Measurements from ENCODE around the gene LOXL4.

The LOXL4 gene

DNA sequence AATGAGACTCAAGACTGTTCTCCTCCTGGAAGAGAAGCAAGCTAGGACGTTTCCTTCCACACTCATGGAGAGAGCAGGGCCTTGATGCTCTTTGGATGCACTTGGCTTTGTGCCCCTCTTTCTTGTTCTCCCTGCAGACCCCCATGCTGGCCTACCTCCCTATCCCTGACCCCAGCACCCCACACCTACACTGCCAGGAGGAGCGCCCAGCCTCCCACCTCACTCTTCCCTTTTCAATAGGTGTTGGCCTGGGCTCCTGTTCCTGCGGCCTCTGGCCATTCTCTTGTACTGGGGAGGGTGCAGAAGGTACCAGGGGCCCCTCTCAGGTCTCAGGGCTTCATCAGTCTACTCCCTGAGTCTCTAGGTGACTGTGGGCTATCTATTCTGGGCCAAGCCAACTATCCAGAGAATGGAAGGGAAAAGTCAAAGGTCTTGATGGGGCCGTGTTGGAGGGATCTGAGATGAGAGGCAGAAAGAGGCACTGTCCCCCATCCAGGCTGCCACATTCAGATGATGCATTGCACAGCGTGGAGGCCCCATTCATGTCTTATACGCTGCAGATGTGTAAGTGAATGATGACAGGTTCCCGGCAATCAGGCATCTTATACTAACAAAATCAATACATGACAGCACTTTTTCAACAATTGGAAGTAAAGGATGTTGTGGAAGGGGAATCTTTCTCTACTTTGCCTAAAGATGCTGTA is 32.7 kb upstream of the LOXL4 start:
- H3K36me3 ChIP-seq (ENCODE audit: insufficient read depth, low read length) = no peaks in the 10 kb centered on the region
- no peaks in the 10 kb centered on the region for H3K9me3 ChIP-seq (ENCODE audit: insufficient read depth, low read length, severe bottlenecking)
- H3K79me2 ChIP-seq (ENCODE audit: insufficient read depth, low read length) = no peaks in the 10 kb centered on the region
- TF ChIP-seq, protein P1, sequence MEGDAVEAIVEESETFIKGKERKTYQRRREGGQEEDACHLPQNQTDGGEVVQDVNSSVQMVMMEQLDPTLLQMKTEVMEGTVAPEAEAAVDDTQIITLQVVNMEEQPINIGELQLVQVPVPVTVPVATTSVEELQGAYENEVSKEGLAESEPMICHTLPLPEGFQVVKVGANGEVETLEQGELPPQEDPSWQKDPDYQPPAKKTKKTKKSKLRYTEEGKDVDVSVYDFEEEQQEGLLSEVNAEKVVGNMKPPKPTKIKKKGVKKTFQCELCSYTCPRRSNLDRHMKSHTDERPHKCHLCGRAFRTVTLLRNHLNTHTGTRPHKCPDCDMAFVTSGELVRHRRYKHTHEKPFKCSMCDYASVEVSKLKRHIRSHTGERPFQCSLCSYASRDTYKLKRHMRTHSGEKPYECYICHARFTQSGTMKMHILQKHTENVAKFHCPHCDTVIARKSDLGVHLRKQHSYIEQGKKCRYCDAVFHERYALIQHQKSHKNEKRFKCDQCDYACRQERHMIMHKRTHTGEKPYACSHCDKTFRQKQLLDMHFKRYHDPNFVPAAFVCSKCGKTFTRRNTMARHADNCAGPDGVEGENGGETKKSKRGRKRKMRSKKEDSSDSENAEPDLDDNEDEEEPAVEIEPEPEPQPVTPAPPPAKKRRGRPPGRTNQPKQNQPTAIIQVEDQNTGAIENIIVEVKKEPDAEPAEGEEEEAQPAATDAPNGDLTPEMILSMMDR (IDR thresholded peaks at IDR 0.05; ENCODE audit: borderline replicate concordance, extremely low read depth, low read length, poor library complexity, severe bottlenecking) = no peak
- TF ChIP-seq EZH2 (IDR thresholded peaks at IDR 0.05; ENCODE audit: borderline replicate concordance, low read depth, low read length, severe bottlenecking) = no peak
- DNase-seq (no peak), ATAC-seq (ENCODE audit: insufficient read depth, low read depth) (no peak)
- no peaks in the 10 kb centered on the region for H3K4me1 ChIP-seq (ENCODE audit: insufficient read depth, low read length)
- H3K4me2 ChIP-seq (ENCODE audit: insufficient read depth, low read length) = no peak overlapping the region
- H3K4me3 ChIP-seq (ENCODE audit: low read depth in 1 of 2, low read length in 2 of 2) = no peak overlapping the region
- peaks cover 4% of the 10 kb centered on the region for H3K27me3 ChIP-seq (ENCODE audit: insufficient read depth, low read length, poor library complexity)
- H3K27ac ChIP-seq (ENCODE audit: low read length) = no peak overlapping the region
- H4K20me1 ChIP-seq (ENCODE audit: insufficient read depth, low read length) = no peaks in the 10 kb centered on the region
- no peak overlapping the region for H2AFZ ChIP-seq (ENCODE audit: low read depth, low read length)
- H3K9ac ChIP-seq (ENCODE audit: low read depth, low read length) = no peak overlapping the region

DNA sequence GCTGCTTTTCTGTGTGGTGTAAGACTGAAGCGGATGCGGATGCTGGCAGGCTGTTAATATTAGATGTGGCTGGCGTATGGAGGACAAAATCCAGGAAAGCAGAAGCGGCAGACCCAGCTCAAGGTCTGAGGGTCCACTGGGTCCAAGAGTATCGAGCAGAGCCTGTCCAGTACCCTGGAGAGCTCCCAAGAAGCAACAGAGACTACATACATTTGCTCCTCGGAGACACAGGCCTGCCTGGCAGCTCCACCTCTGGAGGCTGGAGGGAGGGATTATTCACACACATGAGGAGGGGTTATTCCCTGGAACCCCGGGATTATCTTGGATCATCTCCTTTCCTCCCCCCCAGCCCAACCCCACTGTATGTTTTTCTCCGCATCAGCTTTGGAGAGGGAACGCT is 31.3 kb upstream of the LOXL4 start:
- Histone ChIP-seq H2AFZ (ENCODE audit: low read depth, low read length) (no peak overlapping the region), H3K9me3 (ENCODE audit: insufficient read depth, low read length, severe bottlenecking) (no peaks in the 10 kb centered on the region), H4K20me1 (ENCODE audit: insufficient read depth, low read length) (no peaks in the 10 kb centered on the region), H3K4me3 (ENCODE audit: low read depth in 1 of 2, low read length in 2 of 2) (no peak overlapping the region), H3K4me2 (ENCODE audit: insufficient read depth, low read length) (no peak overlapping the region), H3K9ac (ENCODE audit: low read depth, low read length) (no peak overlapping the region), H3K27ac (ENCODE audit: low read length) (no peak overlapping the region), H3K79me2 (ENCODE audit: insufficient read depth, low read length) (no peaks in the 10 kb centered on the region), H3K4me1 (ENCODE audit: insufficient read depth, low read length) (0 out of 2 replicates have a peak, but pooled peaks cover 4% of the 10 kb centered on the region), H3K27me3 (ENCODE audit: insufficient read depth, low read length, poor library complexity) (peaks cover 4% of the 10 kb centered on the region), H3K36me3 (ENCODE audit: insufficient read depth, low read length) (no peaks in the 10 kb centered on the region)
- ATAC-seq (ENCODE audit: insufficient read depth, low read depth) (no peak), DNase-seq (no peak)
- no peak for TF ChIP-seq EZH2 (IDR thresholded peaks at IDR 0.05; ENCODE audit: borderline replicate concordance, low read depth, low read length, severe bottlenecking)
- TF ChIP-seq, protein P1 (IDR thresholded peaks at IDR 0.05; ENCODE audit: borderline replicate concordance, extremely low read depth, low read length, poor library complexity, severe bottlenecking) = no peak

DNA sequence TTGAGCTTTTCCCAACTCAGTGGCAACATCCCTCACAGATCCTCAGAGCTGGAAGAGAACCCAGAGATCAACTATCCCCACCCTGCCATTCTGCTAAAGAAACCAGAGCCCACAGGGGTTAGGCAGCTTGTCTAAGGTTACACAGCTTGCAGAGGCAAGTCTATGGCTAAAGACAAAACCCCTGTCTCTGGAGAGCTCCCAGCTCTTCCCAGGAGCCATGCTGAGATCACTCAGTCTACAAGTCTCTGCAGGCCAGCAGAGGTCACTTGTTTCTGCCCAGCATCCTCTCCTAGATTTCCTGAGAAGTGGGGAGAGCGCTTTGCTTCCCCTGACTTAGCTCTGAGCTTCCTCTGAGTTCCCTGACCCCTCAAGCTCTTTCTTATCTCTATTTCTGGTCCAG is 28.5 kb upstream of the LOXL4 start:
- 0 out of 2 replicates have a peak, but pooled peaks cover 4% of the 10 kb centered on the region for H3K4me1 ChIP-seq (ENCODE audit: insufficient read depth, low read length)
- ATAC-seq (ENCODE audit: insufficient read depth, low read depth) = no peak
- no peak overlapping the region for H3K4me3 ChIP-seq (ENCODE audit: low read depth in 1 of 2, low read length in 2 of 2)
- no peak overlapping the region for H2AFZ ChIP-seq (ENCODE audit: low read depth, low read length)
- no peak overlapping the region for H3K9ac ChIP-seq (ENCODE audit: low read depth, low read length)
- no peak for DNase-seq
- no peaks in the 10 kb centered on the region for H3K79me2 ChIP-seq (ENCODE audit: insufficient read depth, low read length)
- no peaks in the 10 kb centered on the region for H3K9me3 ChIP-seq (ENCODE audit: insufficient read depth, low read length, severe bottlenecking)
- H3K4me2 ChIP-seq (ENCODE audit: insufficient read depth, low read length) = no peak overlapping the region
- no peak for TF ChIP-seq EZH2 (IDR thresholded peaks at IDR 0.05; ENCODE audit: borderline replicate concordance, low read depth, low read length, severe bottlenecking)
- TF ChIP-seq, protein P1 (IDR thresholded peaks at IDR 0.05; ENCODE audit: borderline replicate concordance, extremely low read depth, low read length, poor library complexity, severe bottlenecking) = no peak
- peaks cover 6% of the 10 kb centered on the region for H3K27me3 ChIP-seq (ENCODE audit: insufficient read depth, low read length, poor library complexity)
- H3K27ac ChIP-seq (ENCODE audit: low read length) = no peak overlapping the region
- H3K36me3 ChIP-seq (ENCODE audit: insufficient read depth, low read length) = no peaks in the 10 kb centered on the region
- H4K20me1 ChIP-seq (ENCODE audit: insufficient read depth, low read length) = no peaks in the 10 kb centered on the region

Measured in DND-41 (cell line).